ENCODE results near the gene CCDC60.
A peak's percentile ranks its signal among the peaks of the same experiment; 100 is the strongest.

The CCDC60 gene

GRCh38 chr12:119450771-119451170 lies 116.2 kb downstream of the CCDC60 start:
- no peak for DNase-seq

GRCh38 chr12:119456824-119457223 lies 122.3 kb downstream of the CCDC60 start:
- DNase-seq = no peak

- no peak for DNase-seq
Measured at GRCh38 chr12:119457271-119457670, 122.7 kb downstream of the CCDC60 start.

- no peak for DNase-seq
Measured at GRCh38 chr12:119459481-119459880, 125.0 kb downstream of the CCDC60 start.

- DNase-seq = no peak
Measured at GRCh38 chr12:119460876-119461275, 126.3 kb downstream of the CCDC60 start.

- no peak for DNase-seq
Measured at GRCh38 chr12:119461636-119462214, 127.2 kb downstream of the CCDC60 start.

- DNase-seq = no peak
Measured at GRCh38 chr12:119463211-119463926, 128.8 kb downstream of the CCDC60 start.

- no peak for DNase-seq
Measured at GRCh38 chr12:119468296-119468695, 133.8 kb downstream of the CCDC60 start.

- no peak for DNase-seq
Measured at GRCh38 chr12:119475650-119476049, 141.1 kb downstream of the CCDC60 start.

GRCh38 chr12:119476951-119477350 lies 142.4 kb downstream of the CCDC60 start:
- no peak for DNase-seq

GRCh38 chr12:119479121-119479561 lies 144.6 kb downstream of the CCDC60 start:
- DNase-seq = no peak

- no peak for DNase-seq
Measured at GRCh38 chr12:119480551-119480950, 146.0 kb downstream of the CCDC60 start.

- no peak for DNase-seq
Measured at GRCh38 chr12:119486599-119487154, 152.1 kb downstream of the CCDC60 start.

- no peak for DNase-seq
Measured at GRCh38 chr12:119491814-119492213, 157.3 kb downstream of the CCDC60 start.

GRCh38 chr12:119500209-119500608 lies 165.7 kb downstream of the CCDC60 start:
- DNase-seq = no peak

GRCh38 chr12:119501052-119501451 lies 166.5 kb downstream of the CCDC60 start:
- DNase-seq = no peak

- DNase-seq = no peak
Measured at GRCh38 chr12:119505001-119505400, 170.5 kb downstream of the CCDC60 start.

GRCh38 chr12:119512772-119513497 lies 178.4 kb downstream of the CCDC60 start:
- DNase-seq = no peak

- DNase-seq = no peak
Measured at GRCh38 chr12:119528241-119528640, 193.7 kb downstream of the CCDC60 start.

- DNase-seq = no peak
Measured at GRCh38 chr12:119540476-119540875, 205.9 kb downstream of the CCDC60 start.

GRCh38 chr12:119544765-119545625 lies 210.5 kb downstream of the CCDC60 start:
- peak; percentile 56 to 58 for DNase-seq

- no peak for DNase-seq
Measured at GRCh38 chr12:119546340-119546739, 211.8 kb downstream of the CCDC60 start.

- DNase-seq = no peak
Measured at GRCh38 chr12:119547001-119547400, 212.5 kb downstream of the CCDC60 start.

Measured in activated CD4-positive, alpha-beta T cell treated with anti-CD3 and anti-CD28 coated beads, Interleukin-2, amount 50 U/mL, for 48 hours (primary cell).